Liver (tissue), 9 donors: ENCODE results near the gene POLN. TPM values are rescaled to one million over a fixed set of nuclear protein-coding genes. Genes with fewer than 3 reads are reported as not detected.

Source experiments
- DNase-seq: peaks from one replicate; pipeline ENCODE4 v3.0.0-alpha.2; 2017; ENCODE audit warnings: low spot score
- H3K27ac ChIP-seq, 2 donors: one replicate each; pipeline ENCODE4 v1.7.0; 2013; ENCODE audit warnings: inconsistent platforms in 2 of 2, low read length in 2 of 2, control low read depth in 1 of 2, low read depth in 1 of 2, mild to moderate bottlenecking in 1 of 2
- H3K27me3 ChIP-seq, 4 donors: one replicate each; pipeline versions ENCODE4 v1.6.1 to v1.7.0; 2013; ENCODE audit warnings: low read length in 3 of 4, inconsistent platforms in 1 of 4, mild to moderate bottlenecking in 1 of 4, moderate library complexity in 1 of 4; ENCODE audit not compliant: control insufficient read depth in 4 of 4, insufficient read depth in 4 of 4
- H3K36me3 ChIP-seq, 4 donors: one replicate each; pipeline versions ENCODE4 v1.6.1 to v1.7.0; 2013; ENCODE audit warnings: low read length in 3 of 4, mild to moderate bottlenecking in 3 of 4, low read depth in 1 of 4, moderate library complexity in 1 of 4; ENCODE audit not compliant: control insufficient read depth in 4 of 4, insufficient read depth in 3 of 4
- H3K4me1 ChIP-seq, 4 donors: one replicate each; pipeline versions ENCODE4 v1.6.1 to v1.7.0; 2013; ENCODE audit warnings: low read length in 3 of 4, mild to moderate bottlenecking in 3 of 4, moderate library complexity in 1 of 4; ENCODE audit not compliant: control insufficient read depth in 4 of 4, insufficient read depth in 4 of 4
- H3K4me3 ChIP-seq, 3 donors: one replicate each; pipeline versions ENCODE4 v1.6.1 to v1.7.0; 2013; ENCODE audit warnings: low read length in 3 of 3, control low read depth in 1 of 3, low read depth in 1 of 3, mild to moderate bottlenecking in 1 of 3
- H3K9ac ChIP-seq, 2 donors: one replicate each; pipeline ENCODE4 v1.7.0; 2013; ENCODE audit warnings: low read length in 2 of 2, mild to moderate bottlenecking in 2 of 2, moderate library complexity in 2 of 2, control low read depth in 1 of 2, low read depth in 1 of 2
- H3K9me3 ChIP-seq, 4 donors: one replicate each; pipeline versions ENCODE4 v1.6.1 to v1.7.0; 2013; ENCODE audit warnings: low read length in 3 of 4; ENCODE audit not compliant: control insufficient read depth in 4 of 4
- EGR1 ChIP-seq, 2 donors: IDR thresholded peaks; 2 replicates each; pipeline ENCODE4 v1.6.1; 2016 to 2018; ENCODE audit warnings: antibody characterized with exemption in 2 of 2, low read depth in 2 of 2
- FOXA1 ChIP-seq: IDR thresholded peaks from 2 replicates; pipeline ENCODE4 v1.6.1; 2016; ENCODE audit warnings: antibody characterized with exemption
- FOXA2 ChIP-seq: IDR thresholded peaks from 2 replicates; pipeline ENCODE4 v1.6.1; 2016; ENCODE audit warnings: antibody characterized with exemption
- HNF4A ChIP-seq, 2 donors: conservative IDR thresholded peaks; 2 replicates each; pipeline ENCODE4 v1.6.1; 2016; ENCODE audit warnings: antibody characterized with exemption in 2 of 2, mild to moderate bottlenecking in 2 of 2
- HNF4G ChIP-seq: IDR thresholded peaks from 2 replicates; pipeline ENCODE4 v1.6.1; 2016; ENCODE audit warnings: antibody characterized with exemption
- JUND ChIP-seq, 2 donors: IDR thresholded peaks; 2 replicates each; pipeline ENCODE4 v1.6.1; 2016; ENCODE audit warnings: antibody characterized with exemption in 2 of 2
- NR2F2 ChIP-seq: IDR thresholded peaks from 2 replicates; pipeline ENCODE4 v1.6.1; 2016; ENCODE audit warnings: antibody characterized with exemption
- RAD21 ChIP-seq, 2 donors: IDR thresholded peaks; 2 replicates each; pipeline ENCODE4 v1.6.1; 2016; ENCODE audit warnings: antibody characterized with exemption in 2 of 2, mild to moderate bottlenecking in 2 of 2
- RXRA ChIP-seq, 2 donors: IDR thresholded peaks; 2 replicates each; pipeline ENCODE4 v1.6.1; 2017 to 2018; ENCODE audit warnings: antibody characterized with exemption in 2 of 2, mild to moderate bottlenecking in 1 of 2
- SP1 ChIP-seq: IDR thresholded peaks from 2 replicates; pipeline ENCODE4 v1.6.1; 2018; ENCODE audit warnings: antibody characterized with exemption, mild to moderate bottlenecking
- YY1 ChIP-seq: IDR thresholded peaks from 2 replicates; pipeline ENCODE4 v1.6.1; 2016; ENCODE audit warnings: antibody characterized with exemption, mild to moderate bottlenecking
- WGBS: extraction: QIAGEN DNeasy Blood & Tissue Kit; methylation state at CpG from one replicate; pipeline ENCODE4 v1.1.7; 2013; 5-methylcytosine and 5-hydroxymethylcytosine counted together
- polyA plus RNA-seq, 2 donors: library from polyadenylated mRNA; stranded (reverse) in 1 of 2; unstranded in 1 of 2; fragments of 200-250 nt in 1 of 2; fragments of >200 nt in 1 of 2; fragmentation: Nextera tagmentation in 1 of 2; extraction: Ambion mirVana in 1 of 2; gene quantifications; one replicate each; pipeline versions ENCODE4 v1.2.1 to v1.2.3, GENCODE V29; 2013 to 2015
- total RNA-seq, 2 donors: library from RNA; depleted of rRNA; stranded (reverse); fragments of >200 nt; gene quantifications; one replicate each; pipeline ENCODE4 v1.2.3, GENCODE V29; 2014
- TF ChIP-seq, protein P1 (sequence below): IDR thresholded peaks from 2 replicates; pipeline ENCODE4 v1.6.1; 2016; ENCODE audit warnings: antibody characterized with exemption, mild to moderate bottlenecking
- TF ChIP-seq, protein P2 (sequence below): IDR thresholded peaks from 2 replicates; pipeline ENCODE4 v1.6.1; 2016; ENCODE audit warnings: antibody characterized with exemption
- TF ChIP-seq, protein P3 (sequence below): fragments of 150-350 bp; IDR thresholded peaks from 2 replicates; pipeline ENCODE4 v1.5.1; 2017; ENCODE audit warnings: improper control_type of control experiment, low read depth, low read length; ENCODE audit not compliant: missing input control
- donor health status: healthy.
- donor health status: healthy.
- donor health status: healthy.
- donor health status: healthy.
- donor health status: healthy.

Gene POLN
- total and polyA plus RNA-seq, 4 donors = 0.44 to 2.3 (median 1.4) TPM

DNA sequence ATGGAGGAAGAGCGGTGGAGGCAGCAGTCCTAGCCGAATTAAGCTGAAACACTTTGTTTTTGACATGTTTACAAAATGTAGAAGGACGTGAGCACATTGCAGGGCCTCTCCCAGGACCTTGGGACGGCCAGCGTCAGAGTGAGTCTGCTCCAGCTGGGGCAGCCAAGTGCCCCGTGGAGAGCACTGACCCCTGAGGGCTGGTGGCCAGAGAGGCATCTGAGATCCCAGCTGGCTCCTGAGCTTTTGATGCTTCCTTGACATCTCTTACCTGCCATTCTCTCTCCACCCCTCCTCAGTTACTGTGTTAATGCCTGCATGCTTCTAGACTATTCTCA, 158.1 kb downstream of the POLN start:
- H3K36me3 ChIP-seq = no peaks in the 10 kb centered on the region
- H3K27me3 ChIP-seq = no peaks in the 10 kb centered on the region
- H3K4me1 ChIP-seq = peaks cover 7 to 24% (median 18%) of the 10 kb centered on the region in 4 donors
- DNase-seq = no peak
- WGBS = 35% methylated on average over 6 of the region's 6 CpGs
- H3K9ac ChIP-seq = no peak overlapping the region
- no peak overlapping the region for H3K4me3 ChIP-seq
- H3K9me3 ChIP-seq = no peaks in the 10 kb centered on the region
- peak overlapping the region; percentile 74 to 90 for H3K27ac ChIP-seq
- TF ChIP-seq HNF4A (conservative IDR thresholded peaks at IDR 0.05) (peak; percentile 91 to 96), HNF4G (peak; percentile 38), NR2F2 (no peak), YY1 (no peak), RXRA (IDR thresholded peaks at IDR 0.05) (peak; percentile 91 to 96), FOXA1 (peak; percentile 59), RAD21 (IDR thresholded peaks at IDR 0.05) (no peak), JUND (IDR thresholded peaks at IDR 0.05) (peak in 1 of 2 donors; percentile 76), SP1 (peak; percentile 67), FOXA2 (peak; percentile 85)
- TF ChIP-seq, protein P1, sequence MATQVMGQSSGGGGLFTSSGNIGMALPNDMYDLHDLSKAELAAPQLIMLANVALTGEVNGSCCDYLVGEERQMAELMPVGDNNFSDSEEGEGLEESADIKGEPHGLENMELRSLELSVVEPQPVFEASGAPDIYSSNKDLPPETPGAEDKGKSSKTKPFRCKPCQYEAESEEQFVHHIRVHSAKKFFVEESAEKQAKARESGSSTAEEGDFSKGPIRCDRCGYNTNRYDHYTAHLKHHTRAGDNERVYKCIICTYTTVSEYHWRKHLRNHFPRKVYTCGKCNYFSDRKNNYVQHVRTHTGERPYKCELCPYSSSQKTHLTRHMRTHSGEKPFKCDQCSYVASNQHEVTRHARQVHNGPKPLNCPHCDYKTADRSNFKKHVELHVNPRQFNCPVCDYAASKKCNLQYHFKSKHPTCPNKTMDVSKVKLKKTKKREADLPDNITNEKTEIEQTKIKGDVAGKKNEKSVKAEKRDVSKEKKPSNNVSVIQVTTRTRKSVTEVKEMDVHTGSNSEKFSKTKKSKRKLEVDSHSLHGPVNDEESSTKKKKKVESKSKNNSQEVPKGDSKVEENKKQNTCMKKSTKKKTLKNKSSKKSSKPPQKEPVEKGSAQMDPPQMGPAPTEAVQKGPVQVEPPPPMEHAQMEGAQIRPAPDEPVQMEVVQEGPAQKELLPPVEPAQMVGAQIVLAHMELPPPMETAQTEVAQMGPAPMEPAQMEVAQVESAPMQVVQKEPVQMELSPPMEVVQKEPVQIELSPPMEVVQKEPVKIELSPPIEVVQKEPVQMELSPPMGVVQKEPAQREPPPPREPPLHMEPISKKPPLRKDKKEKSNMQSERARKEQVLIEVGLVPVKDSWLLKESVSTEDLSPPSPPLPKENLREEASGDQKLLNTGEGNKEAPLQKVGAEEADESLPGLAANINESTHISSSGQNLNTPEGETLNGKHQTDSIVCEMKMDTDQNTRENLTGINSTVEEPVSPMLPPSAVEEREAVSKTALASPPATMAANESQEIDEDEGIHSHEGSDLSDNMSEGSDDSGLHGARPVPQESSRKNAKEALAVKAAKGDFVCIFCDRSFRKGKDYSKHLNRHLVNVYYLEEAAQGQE = peak; percentile 35
- TF ChIP-seq, protein P2, sequence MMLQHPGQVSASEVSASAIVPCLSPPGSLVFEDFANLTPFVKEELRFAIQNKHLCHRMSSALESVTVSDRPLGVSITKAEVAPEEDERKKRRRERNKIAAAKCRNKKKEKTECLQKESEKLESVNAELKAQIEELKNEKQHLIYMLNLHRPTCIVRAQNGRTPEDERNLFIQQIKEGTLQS = no peak

DNA sequence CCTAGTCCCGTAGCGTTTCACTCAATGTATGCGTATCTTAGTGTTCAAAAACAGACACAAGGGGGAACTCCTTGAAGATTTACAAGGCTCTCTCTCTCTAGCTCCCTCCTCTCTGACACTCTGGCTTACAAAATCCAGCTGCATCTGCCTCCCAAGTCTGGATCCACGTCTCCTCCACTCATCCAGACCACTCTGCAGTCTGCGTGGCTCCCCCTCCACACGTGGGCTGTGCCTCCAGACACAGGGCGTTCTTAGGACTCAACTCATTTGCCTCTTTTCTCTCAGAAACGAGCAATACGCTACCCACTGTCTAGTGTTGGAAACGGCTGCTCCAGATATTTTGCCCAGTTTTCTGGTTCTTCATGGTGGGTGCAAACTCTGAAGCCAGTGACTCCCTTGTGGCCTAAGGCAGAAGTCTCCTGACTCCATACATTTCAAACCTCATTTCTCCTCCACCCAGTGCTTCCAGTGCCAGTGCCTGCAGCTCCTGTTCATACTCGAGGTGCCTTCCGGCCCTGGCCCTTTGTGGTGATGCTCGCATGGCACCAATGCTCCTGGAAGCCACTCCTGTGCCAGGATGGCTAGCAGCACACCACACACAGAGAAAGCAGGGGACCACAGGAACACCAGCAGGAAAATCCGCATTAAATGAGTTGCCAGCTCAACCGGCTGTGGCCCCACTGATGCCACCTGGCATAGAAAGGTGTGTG, 158.7 kb downstream of the POLN start:
- DNase-seq = no peak

DNA sequence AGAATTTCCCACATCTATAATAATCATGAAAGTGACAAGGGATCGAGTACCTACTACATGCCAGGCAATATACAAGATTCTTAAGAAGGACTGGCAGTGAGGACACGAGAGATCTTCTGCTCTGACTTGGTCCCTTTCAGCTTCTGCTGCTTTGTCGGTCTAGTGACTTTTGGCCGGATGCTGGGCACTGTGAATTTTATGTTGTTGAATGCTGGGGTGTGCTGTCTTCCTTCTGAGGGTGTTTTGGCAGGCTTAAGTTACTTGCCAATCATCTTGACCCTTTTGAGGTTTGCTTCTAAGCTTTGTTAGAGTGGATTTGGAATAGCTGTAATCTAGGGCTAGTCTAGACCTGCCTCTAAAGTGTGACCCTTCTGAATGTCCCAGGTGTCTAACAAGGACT, 159.3 kb downstream of the POLN start:
- no peak overlapping the region for H3K9ac ChIP-seq
- TF ChIP-seq HNF4A (conservative IDR thresholded peaks at IDR 0.05) (no peak), EGR1 (IDR thresholded peaks at IDR 0.05; ENCODE audit: low read depth in 2 of 2) (no peak)
- TF ChIP-seq, protein P3, sequence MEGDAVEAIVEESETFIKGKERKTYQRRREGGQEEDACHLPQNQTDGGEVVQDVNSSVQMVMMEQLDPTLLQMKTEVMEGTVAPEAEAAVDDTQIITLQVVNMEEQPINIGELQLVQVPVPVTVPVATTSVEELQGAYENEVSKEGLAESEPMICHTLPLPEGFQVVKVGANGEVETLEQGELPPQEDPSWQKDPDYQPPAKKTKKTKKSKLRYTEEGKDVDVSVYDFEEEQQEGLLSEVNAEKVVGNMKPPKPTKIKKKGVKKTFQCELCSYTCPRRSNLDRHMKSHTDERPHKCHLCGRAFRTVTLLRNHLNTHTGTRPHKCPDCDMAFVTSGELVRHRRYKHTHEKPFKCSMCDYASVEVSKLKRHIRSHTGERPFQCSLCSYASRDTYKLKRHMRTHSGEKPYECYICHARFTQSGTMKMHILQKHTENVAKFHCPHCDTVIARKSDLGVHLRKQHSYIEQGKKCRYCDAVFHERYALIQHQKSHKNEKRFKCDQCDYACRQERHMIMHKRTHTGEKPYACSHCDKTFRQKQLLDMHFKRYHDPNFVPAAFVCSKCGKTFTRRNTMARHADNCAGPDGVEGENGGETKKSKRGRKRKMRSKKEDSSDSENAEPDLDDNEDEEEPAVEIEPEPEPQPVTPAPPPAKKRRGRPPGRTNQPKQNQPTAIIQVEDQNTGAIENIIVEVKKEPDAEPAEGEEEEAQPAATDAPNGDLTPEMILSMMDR = no peak
- no peaks in the 10 kb centered on the region for H3K27me3 ChIP-seq
- H3K9me3 ChIP-seq = no peaks in the 10 kb centered on the region
- no peak for DNase-seq
- no peak overlapping the region for H3K27ac ChIP-seq
- no peaks in the 10 kb centered on the region for H3K36me3 ChIP-seq
- WGBS = 93% methylated on average over 4 of the region's 4 CpGs
- peaks cover 7 to 24% (median 17%) of the 10 kb centered on the region in 4 donors for H3K4me1 ChIP-seq
- no peak overlapping the region for H3K4me3 ChIP-seq

More for the DNA sequence above, 158.7 kb downstream of the POLN start:
- Histone ChIP-seq H3K36me3 (no peaks in the 10 kb centered on the region), H3K27ac (peak overlapping the region; percentile 74 to 90), H3K27me3 (no peaks in the 10 kb centered on the region), H3K4me3 (no peak overlapping the region), H3K9me3 (no peaks in the 10 kb centered on the region), H3K4me1 (peaks cover 7 to 24% (median 17%) of the 10 kb centered on the region in 4 donors), H3K9ac (no peak overlapping the region)
- TF ChIP-seq HNF4G (no peak), FOXA2 (no peak)
- WGBS = 83% methylated on average over 15 of the region's 15 CpGs
